Subcutaneous adipose tissue (tissue), 4 donors: ENCODE measurements around the gene COBLL1. TPM values are rescaled to one million over a fixed set of nuclear protein-coding genes. Genes with fewer than 3 reads are reported as not detected.

Experiments
- total RNA-seq, 4 donors: library from RNA; depleted of rRNA; stranded (reverse); fragments of >200 nt; gene quantifications; one replicate each; pipeline ENCODE4 v1.1.0, GENCODE V29; 2016
- TF ChIP-seq, protein P1 (sequence below): fragments of 450-650 bp; IDR thresholded peaks from one replicate; pipeline ENCODE4 v1.5.1; 2016; ENCODE audit warnings: low read depth, mild to moderate bottlenecking, control low read depth, antibody characterized with exemption, moderate library complexity

Gene COBLL1
- total RNA-seq, 4 donors from 2014 or later, result 38.4 to 123 (median 91.5) TPM

DNA sequence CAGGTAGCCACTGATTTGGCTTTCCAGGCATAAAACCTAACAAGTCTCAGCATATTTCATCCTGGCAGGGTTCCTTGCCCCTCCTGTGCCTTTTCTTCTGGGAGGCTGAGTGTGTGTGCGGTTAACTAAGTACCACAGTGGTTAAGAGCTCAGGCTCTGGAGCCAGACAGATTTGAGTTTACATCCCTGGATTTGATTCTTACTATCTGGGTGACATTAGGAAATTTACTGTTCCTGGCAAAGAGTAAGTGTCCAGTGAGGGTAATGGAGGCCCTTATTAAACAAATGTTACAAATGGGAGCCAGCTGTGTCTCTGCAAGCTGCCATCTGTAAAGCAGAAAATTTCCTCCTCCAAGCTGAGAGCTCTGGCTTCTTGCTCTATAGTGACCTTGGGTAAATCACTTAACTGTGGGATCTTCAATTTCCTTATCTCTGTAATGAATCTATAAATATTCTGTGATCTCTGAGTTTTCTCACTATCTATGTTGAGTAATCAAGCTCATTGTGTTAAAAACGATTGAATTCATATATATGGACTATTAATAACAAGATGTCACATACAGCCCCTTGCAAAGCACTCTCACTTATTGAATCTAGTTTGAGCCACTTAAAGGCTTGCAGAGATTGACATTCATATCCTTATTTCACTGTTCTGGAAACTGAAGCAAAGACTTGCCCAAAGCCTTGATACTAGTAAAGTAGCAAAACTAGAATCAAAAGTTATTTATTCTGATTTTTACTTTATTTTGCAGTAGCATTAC is 6.5 kb upstream of the COBLL1 start:
- TF ChIP-seq, protein P1, sequence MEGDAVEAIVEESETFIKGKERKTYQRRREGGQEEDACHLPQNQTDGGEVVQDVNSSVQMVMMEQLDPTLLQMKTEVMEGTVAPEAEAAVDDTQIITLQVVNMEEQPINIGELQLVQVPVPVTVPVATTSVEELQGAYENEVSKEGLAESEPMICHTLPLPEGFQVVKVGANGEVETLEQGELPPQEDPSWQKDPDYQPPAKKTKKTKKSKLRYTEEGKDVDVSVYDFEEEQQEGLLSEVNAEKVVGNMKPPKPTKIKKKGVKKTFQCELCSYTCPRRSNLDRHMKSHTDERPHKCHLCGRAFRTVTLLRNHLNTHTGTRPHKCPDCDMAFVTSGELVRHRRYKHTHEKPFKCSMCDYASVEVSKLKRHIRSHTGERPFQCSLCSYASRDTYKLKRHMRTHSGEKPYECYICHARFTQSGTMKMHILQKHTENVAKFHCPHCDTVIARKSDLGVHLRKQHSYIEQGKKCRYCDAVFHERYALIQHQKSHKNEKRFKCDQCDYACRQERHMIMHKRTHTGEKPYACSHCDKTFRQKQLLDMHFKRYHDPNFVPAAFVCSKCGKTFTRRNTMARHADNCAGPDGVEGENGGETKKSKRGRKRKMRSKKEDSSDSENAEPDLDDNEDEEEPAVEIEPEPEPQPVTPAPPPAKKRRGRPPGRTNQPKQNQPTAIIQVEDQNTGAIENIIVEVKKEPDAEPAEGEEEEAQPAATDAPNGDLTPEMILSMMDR, result no peak

DNA sequence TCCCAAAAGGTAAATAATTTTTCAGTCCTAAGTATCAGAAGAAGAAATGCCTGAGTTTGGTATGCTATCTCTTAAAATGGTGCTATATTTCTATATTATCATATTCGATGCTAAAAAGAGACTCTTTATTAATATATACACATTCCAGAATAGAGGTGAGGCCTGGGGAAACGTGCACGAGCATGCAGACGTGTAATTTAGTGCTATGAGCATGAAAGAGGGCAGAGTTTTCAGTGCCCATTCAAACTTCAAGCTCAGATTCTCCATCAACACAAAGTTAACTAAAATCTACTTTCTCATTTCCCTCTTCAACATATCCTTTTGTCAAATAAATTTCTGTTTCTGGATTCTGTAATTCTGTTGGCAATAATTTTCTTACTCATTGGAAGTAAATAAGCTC is 5.7 kb upstream of the COBLL1 start:
- TF ChIP-seq, protein P1, result no peak

DNA sequence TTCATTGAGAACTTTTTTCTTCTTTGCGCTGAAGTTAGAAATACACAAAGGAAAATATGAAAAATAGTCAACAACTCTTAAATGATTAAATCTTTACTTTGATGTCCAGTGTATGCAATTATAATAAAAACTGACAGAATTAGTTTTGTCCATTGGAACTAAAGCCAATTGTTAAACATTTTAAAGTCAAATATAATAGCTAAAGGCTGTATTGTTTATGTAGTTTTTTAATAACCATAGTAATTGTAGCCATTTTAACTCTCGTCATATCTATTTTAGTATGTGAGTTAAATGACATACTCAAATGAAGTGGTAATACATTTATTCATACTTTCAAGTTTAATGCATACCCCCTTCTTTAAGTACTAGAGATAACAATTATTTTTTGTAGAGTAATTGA is 4.7 kb upstream of the COBLL1 start:
- TF ChIP-seq, protein P1, result no peak

DNA sequence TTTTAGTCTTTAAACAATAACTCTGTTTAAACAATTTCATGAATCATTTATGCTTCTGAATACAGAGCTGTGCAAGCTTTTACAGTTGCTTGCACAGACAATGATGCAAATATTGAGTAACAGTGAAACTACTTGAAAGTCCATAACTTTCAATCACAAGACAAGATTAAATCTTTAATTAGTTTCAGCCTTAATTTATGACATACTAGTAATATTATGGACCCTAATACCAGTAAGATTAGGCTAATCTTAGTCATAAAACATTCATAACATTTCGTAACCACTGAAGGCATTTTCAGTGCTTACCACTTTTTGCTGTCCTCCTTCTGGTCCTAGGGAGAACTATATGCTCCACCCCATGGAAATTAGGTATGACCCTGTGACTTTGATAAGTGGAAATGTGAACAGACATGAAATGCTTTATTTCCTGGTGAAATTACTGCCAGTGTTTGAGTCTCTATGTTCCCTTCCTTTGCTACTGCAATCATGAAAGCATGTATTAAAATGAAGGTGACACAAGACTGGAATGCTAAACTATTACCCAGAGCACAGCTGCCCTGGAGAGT is 1.8 kb upstream of the COBLL1 start:
- TF ChIP-seq, protein P1, result no peak

DNA sequence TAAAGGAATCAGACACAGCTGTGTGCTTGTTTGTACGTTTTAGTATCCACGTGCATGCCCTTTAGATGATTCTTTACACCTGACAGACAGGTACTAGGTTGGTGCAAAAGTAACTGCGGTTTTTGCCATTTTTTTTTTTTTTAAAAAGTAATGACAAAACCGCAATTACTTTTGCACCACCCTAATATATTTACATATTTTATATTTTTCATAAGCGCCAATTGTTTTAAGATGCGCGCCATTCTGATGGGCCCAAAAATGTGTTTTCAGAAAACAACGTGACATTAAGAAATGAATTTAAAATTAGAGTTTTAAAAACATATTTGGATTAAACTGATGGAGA is 972 bp upstream of the COBLL1 start:
- TF ChIP-seq, protein P1, result no peak

DNA sequence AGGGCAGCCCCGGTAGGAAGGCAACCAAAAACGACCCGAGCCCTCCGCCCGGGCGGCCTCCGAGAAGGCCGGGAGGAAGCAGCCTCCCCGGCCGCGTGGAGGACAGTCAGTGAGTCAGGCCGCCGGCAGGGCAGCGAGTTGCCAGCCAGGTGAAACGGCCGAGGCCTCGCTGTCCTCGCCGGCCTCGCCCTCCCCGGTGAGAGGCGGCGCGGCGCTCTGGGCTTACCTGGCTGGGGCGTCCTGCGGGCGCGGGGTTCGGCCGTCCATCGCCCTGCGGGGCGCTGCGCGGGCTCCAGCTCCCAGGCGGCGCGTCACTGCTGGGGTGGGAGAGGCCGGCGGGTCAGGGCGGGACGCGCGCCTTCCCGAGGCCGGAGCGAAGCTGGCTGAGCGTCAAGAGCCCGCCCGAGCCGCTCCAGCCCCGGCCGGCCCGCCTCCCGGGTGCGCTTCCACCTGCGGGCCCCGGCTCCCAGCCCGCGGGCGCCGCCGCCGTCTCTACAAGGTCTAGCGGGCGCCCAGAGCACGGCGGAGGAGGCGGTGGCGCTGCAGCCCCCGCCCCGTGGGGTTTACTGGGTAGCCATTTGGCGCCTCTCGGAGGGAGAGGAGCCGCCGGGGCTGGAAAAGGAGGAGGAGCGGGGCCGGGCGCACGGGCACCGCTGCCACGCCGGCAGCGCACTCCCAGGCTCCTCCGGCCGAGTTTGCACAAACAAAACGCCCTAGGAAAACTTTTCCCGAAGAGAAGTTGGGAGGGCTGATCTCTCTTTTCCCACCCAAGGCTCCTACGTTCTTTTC is 499 bp downstream of the COBLL1 start:
- TF ChIP-seq, protein P1, result no peak

DNA sequence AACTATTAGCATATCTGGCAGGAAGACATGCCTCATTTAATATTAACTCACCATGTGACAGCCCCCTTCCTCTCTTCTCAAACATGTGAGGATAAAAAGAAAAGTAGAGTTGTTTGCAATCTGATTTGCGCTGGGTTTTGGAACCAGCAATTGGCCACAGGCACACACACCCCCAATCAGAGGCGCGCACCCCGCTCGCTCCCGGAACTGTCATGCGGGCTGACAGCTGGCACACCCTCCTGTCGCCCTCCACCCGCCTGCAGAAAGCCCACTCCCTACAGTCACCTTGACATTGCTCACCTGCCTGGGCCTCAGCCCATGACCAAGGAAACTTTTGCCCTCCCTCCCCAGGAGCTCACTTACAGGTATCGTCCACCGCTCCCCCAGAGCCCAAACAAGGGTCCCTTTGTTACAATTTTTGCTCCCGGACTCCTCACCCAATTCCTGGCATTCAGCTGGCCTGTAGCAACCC is 1.1 kb downstream of the COBLL1 start:
- TF ChIP-seq, protein P1, result no peak
